ENCODE results near the gene PLA2G12B. TPM values are rescaled to one million over a fixed set of nuclear protein-coding genes. Genes with fewer than 3 reads are reported as not detected.

PLA2G12B gene
- total RNA-seq, 1 donor from 2014 or later: not detected

- no peaks in the 10 kb centered on the region for H3K9me3 Mint-ChIP-seq (ENCODE audit: unreplicated experiment)
- no peaks in the 10 kb centered on the region for H3K27me3 Mint-ChIP-seq (ENCODE audit: unreplicated experiment)
- TF ChIP-seq CTCF (IDR thresholded peaks at IDR 0.05; ENCODE audit: unreplicated experiment): no peak
- H3K36me3 Mint-ChIP-seq (ENCODE audit: low read depth, unreplicated experiment): peaks cover 9% of the 10 kb centered on the region
- no peak for DNase-seq (ENCODE audit: low spot score)
- H3K27ac Mint-ChIP-seq (ENCODE audit: unreplicated experiment): no peak overlapping the region
- H3K4me3 Mint-ChIP-seq (ENCODE audit: unreplicated experiment): no peak overlapping the region
- peaks cover 3% of the 10 kb centered on the region for H3K4me1 Mint-ChIP-seq (ENCODE audit: unreplicated experiment)
Measured at GRCh38 chr10:72932259-72933015, 22.2 kb downstream of the PLA2G12B start.

GRCh38 chr10:72930276-72930675 is 24.3 kb downstream of the PLA2G12B start:
- TF ChIP-seq CTCF (IDR thresholded peaks at IDR 0.05; ENCODE audit: unreplicated experiment): no peak
- H3K27ac Mint-ChIP-seq (ENCODE audit: unreplicated experiment): no peak overlapping the region
- DNase-seq (ENCODE audit: low spot score): no peak
- no peaks in the 10 kb centered on the region for H3K27me3 Mint-ChIP-seq (ENCODE audit: unreplicated experiment)
- peaks cover 3% of the 10 kb centered on the region for H3K4me1 Mint-ChIP-seq (ENCODE audit: unreplicated experiment)
- H3K9me3 Mint-ChIP-seq (ENCODE audit: unreplicated experiment): no peaks in the 10 kb centered on the region
- H3K36me3 Mint-ChIP-seq (ENCODE audit: low read depth, unreplicated experiment): peaks cover 3% of the 10 kb centered on the region
- H3K4me3 Mint-ChIP-seq (ENCODE audit: unreplicated experiment): no peak overlapping the region

- Mint-ChIP-seq H3K27ac (ENCODE audit: unreplicated experiment) (no peak overlapping the region), H3K36me3 (ENCODE audit: low read depth, unreplicated experiment) (peaks cover 3% of the 10 kb centered on the region), H3K4me1 (ENCODE audit: unreplicated experiment) (peaks cover 3% of the 10 kb centered on the region), H3K9me3 (ENCODE audit: unreplicated experiment) (no peaks in the 10 kb centered on the region), H3K27me3 (ENCODE audit: unreplicated experiment) (no peaks in the 10 kb centered on the region), H3K4me3 (ENCODE audit: unreplicated experiment) (no peak overlapping the region)
- TF ChIP-seq CTCF (IDR thresholded peaks at IDR 0.05; ENCODE audit: unreplicated experiment): no peak
- no peak for DNase-seq (ENCODE audit: low spot score)
Measured at GRCh38 chr10:72928798-72929197, 25.8 kb downstream of the PLA2G12B start.

- Mint-ChIP-seq H3K27me3 (ENCODE audit: unreplicated experiment) (no peaks in the 10 kb centered on the region), H3K4me1 (ENCODE audit: unreplicated experiment) (peaks cover 3% of the 10 kb centered on the region), H3K27ac (ENCODE audit: unreplicated experiment) (no peak overlapping the region), H3K36me3 (ENCODE audit: low read depth, unreplicated experiment) (peaks cover 4% of the 10 kb centered on the region), H3K4me3 (ENCODE audit: unreplicated experiment) (no peak overlapping the region), H3K9me3 (ENCODE audit: unreplicated experiment) (no peaks in the 10 kb centered on the region)
- no peak for DNase-seq (ENCODE audit: low spot score)
- no peak for TF ChIP-seq CTCF (IDR thresholded peaks at IDR 0.05; ENCODE audit: unreplicated experiment)
Measured at GRCh38 chr10:72927485-72927884, 27.1 kb downstream of the PLA2G12B start.

- no peak for TF ChIP-seq CTCF (IDR thresholded peaks at IDR 0.05; ENCODE audit: unreplicated experiment)
- H3K36me3 Mint-ChIP-seq (ENCODE audit: low read depth, unreplicated experiment): peaks cover 14% of the 10 kb centered on the region
- H3K27ac Mint-ChIP-seq (ENCODE audit: unreplicated experiment): no peak overlapping the region
- peaks cover 3% of the 10 kb centered on the region for H3K9me3 Mint-ChIP-seq (ENCODE audit: unreplicated experiment)
- H3K4me3 Mint-ChIP-seq (ENCODE audit: unreplicated experiment): no peak overlapping the region
- H3K4me1 Mint-ChIP-seq (ENCODE audit: unreplicated experiment): peaks cover 3% of the 10 kb centered on the region
- no peaks in the 10 kb centered on the region for H3K27me3 Mint-ChIP-seq (ENCODE audit: unreplicated experiment)
- DNase-seq (ENCODE audit: low spot score): no peak
Measured at GRCh38 chr10:72925951-72926465, 28.6 kb downstream of the PLA2G12B start.
